Lower leg skin (tissue), 3 donors: Measurements from ENCODE around the gene VPS13A.

Source experiments
- CTCF ChIP-seq, 3 donors: fragments of 450-650 bp; IDR thresholded peaks; one replicate each; pipeline ENCODE4 v1.5.1; 2016; ENCODE audit warnings: antibody characterized with exemption in 3 of 3, mild to moderate bottlenecking in 3 of 3, moderate library complexity in 2 of 3
- POLR2A ChIP-seq, 2 donors: fragments of 450-650 bp; IDR thresholded peaks; one replicate each; pipeline ENCODE4 v1.6.1; 2016 to 2017; ENCODE audit warnings: antibody characterized with exemption in 2 of 2, mild to moderate bottlenecking in 1 of 2, moderate library complexity in 1 of 2

DNA sequence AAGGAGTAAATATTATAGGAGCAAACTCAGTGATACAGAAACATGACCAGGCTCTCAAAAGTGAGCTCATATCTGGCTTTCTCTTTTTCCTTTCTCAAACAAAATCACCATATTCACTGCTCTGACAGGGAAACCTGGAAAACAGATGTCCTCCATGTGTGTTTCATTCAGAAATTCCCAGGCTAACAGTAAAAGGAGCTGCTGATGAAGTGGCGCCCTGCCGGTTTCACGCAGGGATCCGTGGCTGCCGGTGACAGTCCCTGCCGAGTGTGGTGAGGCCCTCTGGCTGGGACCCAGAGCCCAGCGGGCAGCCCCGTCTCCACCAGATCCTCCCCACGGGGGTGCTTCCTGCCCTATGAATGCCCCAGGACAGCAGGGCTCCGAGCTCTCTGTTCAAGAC, 262.7 kb downstream of the VPS13A start:
- TF ChIP-seq POLR2A (IDR thresholded peaks at IDR 0.05) = no peak
- no peak for TF ChIP-seq CTCF (IDR thresholded peaks at IDR 0.05)
